GM12874 (cell line): ENCODE measurements around the gene HDAC11.

Experiments
- CTCF ChIP-seq: IDR thresholded peaks from 2 replicates; pipeline ENCODE4 v1.5.1; 2011; ENCODE audit warnings: low read depth, mild to moderate bottlenecking, control low read depth, low read length, moderate library complexity; ENCODE audit not compliant: insufficient read depth

HDAC11 gene

GRCh38 chr3:13498354-13499060 lies 18.4 kb downstream of the HDAC11 start:
- TF ChIP-seq CTCF, result no peak

- peak; percentile 72 for TF ChIP-seq CTCF
Observed at GRCh38 chr3:13500133-13500885, 20.2 kb downstream of the HDAC11 start.

GRCh38 chr3:13501056-13501455 lies 20.9 kb downstream of the HDAC11 start:
- TF ChIP-seq CTCF, result no peak

- TF ChIP-seq CTCF, result no peak
Observed at GRCh38 chr3:13501521-13501920, 21.4 kb downstream of the HDAC11 start.

- no peak for TF ChIP-seq CTCF
Observed at GRCh38 chr3:13501958-13502790, 22.1 kb downstream of the HDAC11 start.

GRCh38 chr3:13502791-13503060 lies 22.6 kb downstream of the HDAC11 start:
- no peak for TF ChIP-seq CTCF

GRCh38 chr3:13504161-13504831 lies 24.2 kb downstream of the HDAC11 start:
- TF ChIP-seq CTCF, result no peak
